ENCODE results near the gene LRRC75A. TPM values are rescaled to one million over a fixed set of nuclear protein-coding genes. Genes with fewer than 3 reads are reported as not detected.
"Not testable (repeated sequence)": the region's sequence is repeated elsewhere in the genome, so short reads cannot be mapped to it uniquely, and the experiment has no call there.

Gene LRRC75A
- polyA plus RNA-seq, 1 donor (not counting 4 experiments of a cell fraction or from before 2014, with no cell fraction given) = not detected

DNA sequence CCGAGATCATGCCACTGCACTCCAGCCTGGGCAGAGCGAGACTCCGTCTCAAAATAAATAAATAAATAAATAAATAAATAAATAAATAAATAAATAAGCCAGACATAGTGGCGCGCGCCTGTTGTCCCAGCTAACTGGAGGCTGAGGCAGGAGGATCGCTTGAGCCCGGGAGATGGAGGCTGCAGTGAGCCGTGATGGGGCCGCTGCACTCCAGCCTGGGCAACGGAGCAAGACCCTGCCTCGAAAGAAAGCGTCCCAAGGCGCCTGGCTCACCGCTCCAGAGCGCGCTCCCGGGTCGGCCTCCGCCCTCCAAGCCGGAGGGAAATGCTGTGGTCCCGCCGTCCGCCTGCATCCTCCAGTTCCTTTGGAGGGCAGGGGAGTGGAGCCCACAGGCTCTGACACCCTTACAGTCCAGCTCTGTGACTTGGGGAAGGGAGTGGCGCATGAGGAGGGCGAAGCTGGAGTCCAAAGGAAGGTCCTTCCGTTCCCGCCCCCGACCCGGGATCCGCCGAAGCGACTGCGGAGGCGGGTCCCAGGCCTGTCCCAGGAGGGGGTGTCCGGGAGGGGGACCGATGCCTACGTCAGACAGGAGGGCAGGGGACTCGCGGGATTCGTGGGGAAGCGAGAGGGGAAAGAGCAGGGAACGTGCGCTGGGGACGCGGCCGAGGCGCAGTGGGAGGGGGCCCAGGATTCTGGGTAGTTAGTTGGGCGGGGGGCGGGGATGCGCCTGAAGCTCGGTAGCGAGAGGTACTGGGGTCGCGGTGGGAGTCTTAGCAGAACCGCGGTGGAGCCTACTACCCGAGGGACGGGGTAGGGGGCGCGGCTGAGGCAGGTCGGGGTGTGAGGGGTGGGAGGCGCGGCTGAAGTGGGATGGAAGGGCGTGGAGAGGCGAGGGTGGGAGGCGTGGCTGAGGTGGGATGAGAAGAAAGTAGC lies 85.0 kb downstream of the LRRC75A start:
- Histone ChIP-seq H3K79me2 (ENCODE audit: control insufficient read depth, insufficient read depth, low read length) (no peaks in the 10 kb centered on the region), H2AFZ (ENCODE audit: control insufficient read depth, low read length) (peak overlapping the region; percentile 85), H3K4me1 (ENCODE audit: control insufficient read depth, extremely low read depth, insufficient read depth, low read length) (peaks cover 10% of the 10 kb centered on the region), H3K9me3 (ENCODE audit: control insufficient read depth, low read depth, low read length) (no peaks in the 10 kb centered on the region), H3K4me3 (ENCODE audit: control insufficient read depth in 2 of 3, extremely low read depth in 1 of 3, insufficient read depth in 2 of 3, low read depth in 1 of 3, low read length in 3 of 3) (peak overlapping the region; percentile 21 to 60 (median 33)), H3K9me1 (ENCODE audit: control insufficient read depth, extremely low read depth, insufficient read depth, low read length) (no peaks in the 10 kb centered on the region), H3K27me3 (ENCODE audit: control insufficient read depth, extremely low read depth, insufficient read depth, low read length) (peaks cover 7% of the 10 kb centered on the region), H3K9ac (ENCODE audit: control insufficient read depth, extremely low read depth, insufficient read depth, low read length) (peak overlapping the region; percentile 22), H3K4me2 (ENCODE audit: control insufficient read depth, extremely low read depth, insufficient read depth, low read depth, low read length) (peak overlapping the region; percentile 86), H3K27ac (ENCODE audit: control insufficient read depth, insufficient read depth, low read length) (no peak overlapping the region), H4K20me1 (ENCODE audit: control insufficient read depth, extremely low read depth, insufficient read depth, low read length) (no peaks in the 10 kb centered on the region), H3K36me3 (ENCODE audit: control insufficient read depth in 2 of 2, extremely low read depth in 1 of 2, insufficient read depth in 2 of 2, low read length in 2 of 2) (no peaks in the 10 kb centered on the region)
- dilution Hi-C loops (cut with MboI; ENCODE audit: extremely low pct_ligation_motif_present, low sequenced_read_pairs) = no loop called here
- DNase-seq (ENCODE audit: low read depth, low spot score) (no peak), FAIRE-seq (no peak)
- peak; percentile 58 for TF ChIP-seq EZH2 (IDR thresholded peaks at IDR 0.05; ENCODE audit: low read length)
- TF ChIP-seq, protein P1, sequence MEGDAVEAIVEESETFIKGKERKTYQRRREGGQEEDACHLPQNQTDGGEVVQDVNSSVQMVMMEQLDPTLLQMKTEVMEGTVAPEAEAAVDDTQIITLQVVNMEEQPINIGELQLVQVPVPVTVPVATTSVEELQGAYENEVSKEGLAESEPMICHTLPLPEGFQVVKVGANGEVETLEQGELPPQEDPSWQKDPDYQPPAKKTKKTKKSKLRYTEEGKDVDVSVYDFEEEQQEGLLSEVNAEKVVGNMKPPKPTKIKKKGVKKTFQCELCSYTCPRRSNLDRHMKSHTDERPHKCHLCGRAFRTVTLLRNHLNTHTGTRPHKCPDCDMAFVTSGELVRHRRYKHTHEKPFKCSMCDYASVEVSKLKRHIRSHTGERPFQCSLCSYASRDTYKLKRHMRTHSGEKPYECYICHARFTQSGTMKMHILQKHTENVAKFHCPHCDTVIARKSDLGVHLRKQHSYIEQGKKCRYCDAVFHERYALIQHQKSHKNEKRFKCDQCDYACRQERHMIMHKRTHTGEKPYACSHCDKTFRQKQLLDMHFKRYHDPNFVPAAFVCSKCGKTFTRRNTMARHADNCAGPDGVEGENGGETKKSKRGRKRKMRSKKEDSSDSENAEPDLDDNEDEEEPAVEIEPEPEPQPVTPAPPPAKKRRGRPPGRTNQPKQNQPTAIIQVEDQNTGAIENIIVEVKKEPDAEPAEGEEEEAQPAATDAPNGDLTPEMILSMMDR (optimal IDR thresholded peaks at IDR 0.05 in 1 of 3, IDR thresholded peaks at IDR 0.05 in 1 of 3, conservative IDR thresholded peaks at IDR 0.05 in 1 of 3; ENCODE audit: extremely low read depth in 1 of 3, insufficient read depth in 2 of 3, low read length in 3 of 3) = peak in 1 of 3 experiments; percentile 10

DNA sequence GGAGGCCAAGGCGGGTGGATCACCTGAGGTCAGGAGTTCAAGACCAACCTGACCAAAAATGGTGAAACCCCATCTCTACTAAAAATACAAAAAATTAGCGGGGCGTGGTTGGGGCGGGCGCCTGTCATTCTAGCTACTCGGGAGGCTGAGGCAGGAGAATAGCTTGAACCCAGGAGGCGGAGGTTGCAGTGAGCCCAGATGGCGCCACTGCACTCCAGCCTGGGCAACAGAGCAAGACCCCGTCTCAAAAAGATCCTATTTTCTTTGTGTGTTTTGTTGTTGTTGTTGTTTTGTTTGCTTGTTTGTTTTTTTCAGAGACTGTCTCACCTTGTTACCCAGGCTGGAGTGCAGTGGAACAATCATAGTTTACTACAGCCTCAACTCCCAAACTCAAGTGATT lies 88.1 kb downstream of the LRRC75A start:
- H3K27ac ChIP-seq (ENCODE audit: control insufficient read depth, insufficient read depth, low read length); H2AFZ ChIP-seq (ENCODE audit: control insufficient read depth, low read length); H3K79me2 ChIP-seq (ENCODE audit: control insufficient read depth, insufficient read depth, low read length); H3K9me3 ChIP-seq (ENCODE audit: control insufficient read depth, low read depth, low read length); H3K36me3 ChIP-seq (ENCODE audit: control insufficient read depth in 2 of 2, extremely low read depth in 1 of 2, insufficient read depth in 2 of 2, low read length in 2 of 2); H3K27me3 ChIP-seq (ENCODE audit: control insufficient read depth, extremely low read depth, insufficient read depth, low read length); H3K4me3 ChIP-seq (ENCODE audit: control insufficient read depth in 2 of 3, extremely low read depth in 1 of 3, insufficient read depth in 2 of 3, low read depth in 1 of 3, low read length in 3 of 3); H3K4me2 ChIP-seq (ENCODE audit: control insufficient read depth, extremely low read depth, insufficient read depth, low read depth, low read length); H3K9me1 ChIP-seq (ENCODE audit: control insufficient read depth, extremely low read depth, insufficient read depth, low read length); H3K9ac ChIP-seq (ENCODE audit: control insufficient read depth, extremely low read depth, insufficient read depth, low read length); H4K20me1 ChIP-seq (ENCODE audit: control insufficient read depth, extremely low read depth, insufficient read depth, low read length); FAIRE-seq; DNase-seq (ENCODE audit: low read depth, low spot score); dilution Hi-C loops (cut with MboI; ENCODE audit: extremely low pct_ligation_motif_present, low sequenced_read_pairs): not testable (repeated sequence)
- H3K4me1 ChIP-seq (ENCODE audit: control insufficient read depth, extremely low read depth, insufficient read depth, low read length) = peaks cover 12% of the 10 kb centered on the region

All from keratinocyte (primary cell).